Activated CD4-positive, alpha-beta T cell treated with anti-CD3 and anti-CD28 coated beads, Interleukin-2, Interleukin-4, amounts not matched to agents 100 ng/mL and 50 ng/mL, durations not matched to agents 16 hours and 8 hours (primary cell): ENCODE data around the gene OBSCN.

Experiments
- DNase-seq: peaks from one replicate; pipeline ENCODE4 v3.0.0-alpha.2; 2020; ENCODE audit warnings: low spot score

OBSCN gene

DNA sequence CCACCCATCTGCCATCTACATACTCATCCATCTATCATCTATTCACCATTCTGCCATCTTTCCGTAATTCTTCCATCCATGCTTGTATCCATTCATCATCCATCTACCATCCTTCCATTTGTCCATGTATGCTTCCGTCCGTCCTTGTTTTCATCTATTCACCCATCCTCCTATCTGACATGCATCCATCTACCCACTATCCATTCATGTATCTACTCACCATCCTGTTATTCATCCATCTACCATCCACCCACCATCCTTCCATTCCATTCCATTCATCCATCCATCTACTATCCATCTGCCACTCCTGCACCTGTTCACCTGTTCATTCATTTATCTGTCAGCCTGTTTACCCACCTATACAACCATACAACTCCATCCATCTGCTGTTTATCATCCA lies 112.5 kb downstream of the OBSCN start:
- no peak for DNase-seq

GRCh38 chr1:228321435-228321834 lies 113.6 kb downstream of the OBSCN start:
- no peak for DNase-seq

- DNase-seq: no peak
Measured at GRCh38 chr1:228321895-228322294, 114.1 kb downstream of the OBSCN start.

- no peak for DNase-seq
Measured at GRCh38 chr1:228323401-228323800, 115.6 kb downstream of the OBSCN start.

- no peak for DNase-seq
Measured at GRCh38 chr1:228325267-228325666, 117.4 kb downstream of the OBSCN start.

DNA sequence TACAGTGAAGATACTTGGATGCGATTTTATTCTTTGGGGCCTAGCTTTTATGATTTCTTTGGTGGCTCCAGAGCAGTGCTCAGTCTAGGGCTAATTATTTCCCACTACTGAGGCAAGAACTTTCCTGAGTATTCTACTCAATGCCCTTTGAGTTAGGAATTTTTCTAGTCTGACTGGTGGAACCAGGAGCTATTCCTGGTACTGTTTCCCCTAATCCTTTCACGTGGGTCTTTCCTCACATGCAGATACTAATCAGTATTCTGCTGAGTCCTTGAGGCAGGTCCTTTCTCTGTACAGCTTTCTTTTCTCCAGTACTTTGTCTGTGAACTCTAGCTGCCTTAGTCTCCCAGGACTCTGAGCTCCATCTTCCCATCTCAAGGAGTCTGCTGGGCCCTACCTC lies 122.0 kb downstream of the OBSCN start:
- DNase-seq: no peak

DNA sequence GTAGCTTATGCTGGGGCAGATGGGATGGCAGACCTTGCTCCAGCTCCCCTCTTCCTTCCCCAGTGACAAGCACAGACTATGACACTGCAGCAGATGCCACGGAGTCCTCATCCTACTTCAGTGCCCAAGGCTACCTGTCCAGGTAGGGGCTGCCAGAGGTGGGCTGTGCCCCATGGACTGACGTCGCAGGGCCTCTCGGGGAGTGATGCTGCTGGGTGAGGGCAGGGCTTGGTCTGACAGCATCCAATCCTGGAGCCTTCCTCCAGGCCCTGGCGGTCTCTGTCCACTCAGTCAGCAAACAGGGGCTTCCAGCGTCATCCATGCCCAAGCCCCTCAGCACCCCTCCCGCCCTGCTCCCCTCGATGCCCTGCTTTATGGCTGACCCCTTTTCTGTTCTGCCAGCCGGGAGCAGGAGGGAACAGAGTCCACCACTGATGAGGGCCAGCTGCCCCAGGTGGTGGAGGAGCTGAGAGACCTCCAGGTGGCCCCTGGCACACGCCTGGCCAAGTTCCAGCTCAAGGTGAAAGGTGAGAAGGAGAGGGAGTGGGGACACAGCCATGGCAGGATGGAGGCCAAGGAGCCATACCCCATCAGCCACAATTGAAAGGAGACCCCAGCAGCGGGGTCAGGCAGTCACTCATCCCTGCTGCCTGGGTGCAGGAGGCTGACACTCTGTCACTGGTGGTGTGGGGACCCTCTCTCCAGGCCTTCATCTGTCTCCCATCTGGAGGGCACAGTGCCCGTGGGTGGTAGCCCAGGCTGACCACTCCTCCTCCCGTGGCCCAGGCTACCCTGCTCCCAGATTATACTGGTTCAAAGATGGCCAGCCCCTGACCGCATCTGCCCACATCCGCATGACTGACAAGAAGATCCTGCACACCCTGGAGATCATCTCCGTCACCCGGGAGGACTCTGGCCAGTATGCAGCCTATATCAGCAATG lies 125.2 kb downstream of the OBSCN start:
- DNase-seq: no peak

GRCh38 chr1:228333739-228334115 lies 125.9 kb downstream of the OBSCN start:
- no peak for DNase-seq

- no peak for DNase-seq
Measured at GRCh38 chr1:228334226-228334935, 126.5 kb downstream of the OBSCN start.

GRCh38 chr1:228334954-228335353 lies 127.1 kb downstream of the OBSCN start:
- no peak for DNase-seq

GRCh38 chr1:228335406-228336307 lies 127.8 kb downstream of the OBSCN start:
- no peak for DNase-seq

DNA sequence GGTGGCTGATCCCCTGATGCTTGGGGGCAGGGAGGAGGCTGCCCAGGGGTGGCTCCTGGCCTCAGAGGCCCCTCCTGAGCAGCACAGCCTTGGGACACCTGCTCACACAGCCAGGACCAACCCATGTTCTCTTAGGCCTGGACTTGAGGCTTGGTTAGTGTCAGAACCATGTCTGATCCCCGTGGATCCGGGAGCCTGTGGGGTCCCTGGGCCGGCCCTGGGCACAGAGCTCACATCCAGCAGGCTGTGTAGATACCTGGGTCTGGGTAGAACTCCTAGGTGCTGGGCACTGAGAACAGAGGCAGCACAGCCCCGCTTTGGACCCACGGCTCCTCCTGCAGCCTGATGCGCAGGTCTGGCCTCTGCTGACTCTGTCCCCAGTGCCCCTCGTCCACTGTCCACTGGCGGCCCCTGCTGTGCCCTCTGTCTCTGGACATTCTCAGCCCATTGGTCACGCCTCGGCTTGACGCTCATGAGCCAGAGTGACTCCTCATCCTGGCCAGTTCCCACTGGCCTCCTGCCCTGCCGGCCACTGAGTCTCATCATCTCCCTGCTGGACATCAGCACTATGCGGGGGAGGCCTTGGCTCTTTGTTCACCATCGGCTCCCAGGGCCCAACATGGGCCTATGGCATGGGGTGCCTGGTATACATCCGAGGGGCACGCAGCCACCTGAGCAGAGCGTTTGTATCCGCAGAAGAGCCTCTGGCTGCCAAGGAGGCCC lies 128.6 kb downstream of the OBSCN start:
- no peak for DNase-seq

DNA sequence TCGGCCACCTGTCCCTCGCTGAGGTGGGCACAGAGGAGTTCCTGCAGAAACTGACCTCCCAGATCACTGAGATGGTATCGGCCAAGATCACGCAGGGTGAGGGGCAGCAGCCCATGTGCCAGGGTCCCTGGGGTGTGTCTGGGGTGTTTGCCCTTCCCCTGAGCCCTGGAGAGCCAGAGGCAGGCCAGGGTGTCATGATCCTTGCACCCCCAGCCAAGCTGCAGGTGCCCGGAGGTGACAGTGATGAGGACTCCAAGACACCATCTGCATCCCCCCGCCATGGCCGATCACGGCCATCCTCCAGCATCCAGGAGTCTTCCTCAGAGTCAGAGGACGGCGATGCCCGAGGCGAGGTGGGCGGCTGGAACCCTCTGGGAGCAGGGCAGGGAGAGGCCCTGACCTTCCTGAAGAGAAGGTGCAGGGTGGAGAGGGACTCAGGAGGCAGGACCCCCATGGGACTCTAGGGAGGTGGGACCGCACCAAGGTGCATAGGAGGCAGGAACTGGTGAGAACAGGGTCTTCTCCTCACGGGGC lies 129.3 kb downstream of the OBSCN start:
- no peak for DNase-seq

DNA sequence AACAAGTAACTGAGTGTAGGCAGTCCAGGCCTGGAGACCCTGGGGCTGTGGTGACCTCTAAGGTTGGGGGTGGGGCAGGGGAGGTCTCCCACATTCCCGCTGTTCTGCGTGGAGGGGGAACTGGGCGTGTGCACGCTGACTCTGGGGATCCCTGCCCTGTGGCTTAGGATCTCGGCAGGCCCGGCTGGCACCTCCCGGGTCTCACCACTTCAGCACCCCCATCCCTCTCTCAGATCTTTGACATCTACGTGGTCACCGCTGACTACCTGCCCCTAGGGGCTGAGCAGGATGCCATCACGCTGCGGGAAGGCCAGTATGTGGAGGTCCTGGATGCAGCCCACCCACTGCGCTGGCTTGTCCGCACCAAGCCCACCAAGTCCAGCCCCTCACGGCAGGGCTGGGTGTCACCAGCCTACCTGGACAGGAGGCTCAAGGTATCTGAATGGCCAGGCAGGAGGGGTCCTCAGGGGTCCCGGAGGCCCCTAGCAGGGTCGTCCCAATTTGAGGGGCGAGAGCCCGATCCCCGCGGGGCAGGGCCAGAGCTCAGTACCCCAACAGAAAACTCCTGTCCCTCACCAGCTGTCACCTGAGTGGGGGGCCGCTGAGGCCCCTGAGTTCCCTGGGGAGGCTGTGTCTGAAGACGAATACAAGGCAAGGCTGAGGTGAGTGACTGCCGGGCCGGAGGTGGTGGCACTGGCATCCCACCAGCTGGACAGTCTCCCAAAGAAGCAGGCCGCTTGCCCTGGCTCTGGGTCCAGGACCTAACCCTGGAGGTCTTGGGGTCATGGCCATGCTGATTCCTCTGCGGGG lies 130.1 kb downstream of the OBSCN start:
- DNase-seq: no peak

- DNase-seq: no peak
Measured at GRCh38 chr1:228338521-228339051, 130.7 kb downstream of the OBSCN start.

- DNase-seq: no peak
Measured at GRCh38 chr1:228339059-228339704, 131.3 kb downstream of the OBSCN start.

DNA sequence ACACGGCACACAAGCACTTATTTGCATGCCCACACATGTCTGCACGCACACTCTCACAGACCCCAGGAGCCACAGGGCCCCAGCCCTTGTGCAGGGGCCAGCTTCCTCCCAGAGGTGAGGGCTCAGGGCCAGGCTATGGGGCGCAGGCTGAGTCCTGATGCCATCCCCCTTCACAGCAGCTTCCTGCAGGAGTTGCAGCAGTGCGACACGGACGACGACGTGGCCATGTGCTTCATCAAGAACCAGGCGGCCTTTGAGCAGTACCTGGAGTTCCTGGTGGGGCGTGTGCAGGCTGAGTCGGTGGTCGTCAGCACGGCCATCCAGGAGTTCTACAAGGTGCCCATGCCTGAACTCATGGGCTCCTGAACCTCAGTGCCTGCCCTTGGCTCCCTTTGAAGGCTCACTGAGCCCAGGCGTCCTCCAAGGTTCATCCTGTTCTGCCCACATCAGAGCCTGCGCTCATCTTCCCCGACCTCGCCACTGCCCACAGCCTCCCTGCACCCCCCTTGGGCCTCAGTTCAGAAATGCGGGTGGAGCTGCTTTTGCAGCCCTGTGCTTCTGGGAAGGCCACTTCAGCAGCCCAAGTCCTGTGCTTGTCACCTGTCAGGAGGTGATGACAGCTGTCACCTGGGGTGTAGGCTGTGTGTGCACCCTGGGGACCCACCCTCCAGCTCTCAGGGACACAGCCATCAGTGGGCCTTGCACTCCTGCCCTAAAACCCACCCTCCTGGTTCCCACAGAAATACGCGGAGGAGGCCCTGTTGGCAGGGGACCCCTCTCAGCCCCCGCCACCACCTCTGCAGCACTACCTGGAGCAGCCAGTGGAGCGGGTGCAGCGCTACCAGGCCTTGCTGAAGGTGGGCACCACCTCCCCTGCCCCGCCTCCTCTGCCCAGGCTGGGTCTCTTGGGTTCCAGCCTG lies 132.2 kb downstream of the OBSCN start:
- DNase-seq: no peak

DNA sequence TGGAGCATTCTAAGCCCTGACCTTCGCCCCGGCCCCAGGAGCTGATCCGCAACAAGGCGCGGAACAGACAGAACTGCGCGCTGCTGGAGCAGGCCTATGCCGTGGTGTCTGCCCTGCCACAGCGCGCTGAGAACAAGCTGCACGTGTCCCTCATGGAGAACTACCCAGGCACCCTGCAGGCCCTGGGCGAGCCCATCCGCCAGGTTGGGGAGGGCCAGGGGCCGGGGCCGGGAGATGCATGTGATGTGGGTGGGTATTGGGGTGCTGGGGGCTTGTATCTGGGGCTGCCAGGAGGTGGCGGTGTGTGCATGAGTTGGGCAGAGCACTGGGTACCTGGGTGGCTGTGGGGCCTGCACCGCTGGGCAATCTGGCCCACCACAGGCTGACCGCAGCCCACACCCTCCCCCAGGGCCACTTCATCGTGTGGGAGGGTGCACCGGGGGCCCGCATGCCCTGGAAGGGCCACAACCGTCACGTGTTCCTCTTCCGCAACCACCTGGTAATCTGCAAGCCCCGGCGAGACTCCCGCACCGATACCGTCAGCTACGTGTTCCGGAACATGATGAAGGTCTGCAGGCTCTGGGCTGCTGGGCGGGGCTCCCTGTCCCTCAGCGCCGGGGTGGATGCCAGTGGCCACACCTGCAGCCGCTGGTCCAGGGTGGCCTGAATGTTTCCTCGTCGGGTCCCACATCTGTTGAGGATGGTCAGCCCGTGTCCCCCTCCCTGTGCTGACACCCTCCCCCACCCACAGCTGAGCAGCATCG lies 133.0 kb downstream of the OBSCN start:
- no peak for DNase-seq
